Measurements from ENCODE around the gene PACSIN1.
"Not testable (repeated sequence)": the region's sequence is repeated elsewhere in the genome, so short reads cannot be mapped to it uniquely, and the experiment has no call there.

PACSIN1 gene

GRCh38 chr6:34459899-34460593 lies 5.8 kb upstream of the PACSIN1 start:
- peak; percentile 29 for DNase-seq

- DNase-seq = no peak
Measured at GRCh38 chr6:34460796-34461507, 4.9 kb upstream of the PACSIN1 start.

- DNase-seq = no peak
Measured at GRCh38 chr6:34462010-34462409, 3.9 kb upstream of the PACSIN1 start.

GRCh38 chr6:34462551-34462971 lies 3.3 kb upstream of the PACSIN1 start:
- peak; percentile 18 for DNase-seq

- DNase-seq = no peak
Measured at GRCh38 chr6:34463299-34463698, 2.6 kb upstream of the PACSIN1 start.

- no peak for DNase-seq
Measured at GRCh38 chr6:34463849-34464248, 2.0 kb upstream of the PACSIN1 start.

GRCh38 chr6:34466242-34467185 lies 638 bp downstream of the PACSIN1 start:
- no peak for DNase-seq

GRCh38 chr6:34468378-34468892 lies 2.6 kb downstream of the PACSIN1 start:
- DNase-seq = no peak

GRCh38 chr6:34469499-34469898 lies 3.6 kb downstream of the PACSIN1 start:
- DNase-seq = no peak

GRCh38 chr6:34472425-34472824 lies 6.5 kb downstream of the PACSIN1 start:
- DNase-seq = no peak

- DNase-seq = no peak
Measured at GRCh38 chr6:34473967-34474366, 8.1 kb downstream of the PACSIN1 start.

GRCh38 chr6:34474754-34475153 lies 8.9 kb downstream of the PACSIN1 start:
- no peak for DNase-seq

GRCh38 chr6:34475238-34475682 lies 9.4 kb downstream of the PACSIN1 start:
- DNase-seq = no peak

- DNase-seq = no peak
Measured at GRCh38 chr6:34475767-34476328, 10.0 kb downstream of the PACSIN1 start.

- DNase-seq = no peak
Measured at GRCh38 chr6:34476447-34476846, 10.6 kb downstream of the PACSIN1 start.

- no peak for DNase-seq
Measured at GRCh38 chr6:34476921-34477320, 11.0 kb downstream of the PACSIN1 start.

GRCh38 chr6:34478796-34479195 lies 12.9 kb downstream of the PACSIN1 start:
- no peak for DNase-seq

GRCh38 chr6:34483781-34484180 lies 17.9 kb downstream of the PACSIN1 start:
- DNase-seq = not testable (repeated sequence)

- no peak for DNase-seq
Measured at GRCh38 chr6:34484391-34484790, 18.5 kb downstream of the PACSIN1 start.

GRCh38 chr6:34484899-34485298 lies 19.0 kb downstream of the PACSIN1 start:
- DNase-seq = no peak

GRCh38 chr6:34485321-34486060 lies 19.6 kb downstream of the PACSIN1 start:
- no peak for DNase-seq

All from fibroblast of upper back skin (primary cell).